Measurements from ENCODE around the gene FOXO1.

GRCh38 chr13:40608308-40608707 is 58.1 kb downstream of the FOXO1 start:
- TF ChIP-seq POLR2AphosphoS5 (IDR thresholded peaks at IDR 0.05) (no peak), CTCF (IDR thresholded peaks at IDR 0.05) (no peak), POLR2A (IDR thresholded peaks at IDR 0.05) (no peak), EP300 (IDR thresholded peaks at IDR 0.05) (no peak)

All from suprapubic skin (tissue), 4 donors.